Measurements from ENCODE around the gene DHRS3.
A peak's percentile ranks its signal among the peaks of the same experiment; 100 is the strongest.

Gene DHRS3

GRCh38 chr1:12617901-12618660, at the start of gene DHRS3:
Gene DHRS3 (minus strand): TSS chr1:12618210. CDS start chr1:12617348, 862 bp downstream.
- TF ChIP-seq, protein P1, sequence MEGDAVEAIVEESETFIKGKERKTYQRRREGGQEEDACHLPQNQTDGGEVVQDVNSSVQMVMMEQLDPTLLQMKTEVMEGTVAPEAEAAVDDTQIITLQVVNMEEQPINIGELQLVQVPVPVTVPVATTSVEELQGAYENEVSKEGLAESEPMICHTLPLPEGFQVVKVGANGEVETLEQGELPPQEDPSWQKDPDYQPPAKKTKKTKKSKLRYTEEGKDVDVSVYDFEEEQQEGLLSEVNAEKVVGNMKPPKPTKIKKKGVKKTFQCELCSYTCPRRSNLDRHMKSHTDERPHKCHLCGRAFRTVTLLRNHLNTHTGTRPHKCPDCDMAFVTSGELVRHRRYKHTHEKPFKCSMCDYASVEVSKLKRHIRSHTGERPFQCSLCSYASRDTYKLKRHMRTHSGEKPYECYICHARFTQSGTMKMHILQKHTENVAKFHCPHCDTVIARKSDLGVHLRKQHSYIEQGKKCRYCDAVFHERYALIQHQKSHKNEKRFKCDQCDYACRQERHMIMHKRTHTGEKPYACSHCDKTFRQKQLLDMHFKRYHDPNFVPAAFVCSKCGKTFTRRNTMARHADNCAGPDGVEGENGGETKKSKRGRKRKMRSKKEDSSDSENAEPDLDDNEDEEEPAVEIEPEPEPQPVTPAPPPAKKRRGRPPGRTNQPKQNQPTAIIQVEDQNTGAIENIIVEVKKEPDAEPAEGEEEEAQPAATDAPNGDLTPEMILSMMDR (IDR thresholded peaks at IDR 0.05) = no peak

GRCh38 chr1:12666141-12666735, 48.2 kb upstream of the DHRS3 start:
- TF ChIP-seq, protein P1 (IDR thresholded peaks at IDR 0.05) = no peak

DNA sequence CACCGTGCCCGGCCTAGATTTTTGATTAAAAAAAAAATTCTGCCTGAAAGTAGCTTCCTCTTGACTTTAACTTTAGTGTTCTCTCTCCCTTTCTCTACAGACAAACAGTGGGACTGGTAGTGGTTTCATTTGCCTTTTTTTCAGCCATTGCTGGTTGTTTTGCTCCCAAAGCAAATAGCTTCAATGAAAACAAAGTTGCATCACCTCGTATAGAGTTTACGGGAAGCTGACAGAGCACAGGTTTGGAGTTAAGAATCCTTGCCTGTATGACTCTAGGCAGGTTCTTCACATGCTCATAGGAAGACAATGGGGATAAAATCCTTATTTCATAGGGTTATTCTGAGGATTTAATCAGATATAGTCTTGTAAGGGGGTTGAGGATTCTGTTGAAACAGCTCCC, 47.5 kb upstream of the DHRS3 start:
- TF ChIP-seq, protein P1 (IDR thresholded peaks at IDR 0.05) = no peak

DNA sequence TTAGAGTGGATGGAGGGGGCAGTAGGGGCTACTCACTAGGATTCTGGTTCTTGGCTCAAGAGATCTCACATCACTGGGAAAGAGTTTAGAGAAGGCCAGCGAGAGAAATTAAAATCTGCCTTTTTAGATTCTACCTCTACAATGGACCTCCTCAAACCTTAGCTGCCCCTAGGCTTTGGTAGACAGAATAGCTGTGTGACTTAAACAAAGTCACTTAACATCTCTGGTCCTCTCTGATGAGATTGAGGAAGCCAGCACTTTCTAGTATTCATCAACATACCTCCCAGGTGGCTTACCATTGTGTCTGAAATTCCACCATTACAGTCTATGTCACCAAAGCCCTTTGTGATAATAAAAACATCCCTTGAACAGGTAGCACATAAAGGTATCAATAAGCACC, 44.5 kb upstream of the DHRS3 start:
- TF ChIP-seq, protein P1 (IDR thresholded peaks at IDR 0.05) = no peak

DNA sequence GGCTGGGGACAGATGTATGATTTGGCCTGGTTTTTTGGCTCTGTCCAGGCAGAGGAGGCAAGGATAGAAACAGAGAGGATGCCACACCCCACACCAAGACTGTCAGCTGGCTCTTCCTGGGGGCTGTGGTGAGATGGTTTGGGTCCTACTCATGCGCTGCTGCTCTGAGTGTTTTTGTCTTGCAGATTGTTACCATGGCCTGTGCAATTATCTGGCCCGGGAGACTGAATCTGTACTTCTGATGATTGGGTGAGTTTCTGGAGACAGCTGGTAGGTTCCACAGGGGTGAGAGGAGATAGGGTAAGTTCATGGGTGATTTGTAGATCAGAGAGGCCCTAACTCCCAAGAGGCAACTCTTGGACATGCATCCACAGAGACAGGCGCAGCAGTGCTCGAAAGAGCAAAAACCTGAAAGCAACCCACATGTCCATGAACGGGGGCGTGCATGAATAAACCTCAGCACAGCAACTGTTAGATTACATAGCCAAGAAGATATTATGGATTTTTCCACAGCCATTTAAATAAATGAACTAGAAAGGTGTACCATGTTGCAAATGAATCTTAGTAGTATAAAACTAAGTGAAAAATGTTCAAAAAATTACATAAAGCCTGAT, 43.7 kb upstream of the DHRS3 start:
- TF ChIP-seq, protein P1 (IDR thresholded peaks at IDR 0.05) = no peak

- TF ChIP-seq, protein P1 (IDR thresholded peaks at IDR 0.05) = peak; percentile 91
Measured at GRCh38 chr1:12658531-12659453, 40.8 kb upstream of the DHRS3 start.

Data from LNCAP (cell line).